ENCODE data around the gene TBC1D9B.
"Not testable (repeated sequence)": the region's sequence is repeated elsewhere in the genome, so short reads cannot be mapped to it uniquely, and the experiment has no call there.

Gene TBC1D9B

DNA sequence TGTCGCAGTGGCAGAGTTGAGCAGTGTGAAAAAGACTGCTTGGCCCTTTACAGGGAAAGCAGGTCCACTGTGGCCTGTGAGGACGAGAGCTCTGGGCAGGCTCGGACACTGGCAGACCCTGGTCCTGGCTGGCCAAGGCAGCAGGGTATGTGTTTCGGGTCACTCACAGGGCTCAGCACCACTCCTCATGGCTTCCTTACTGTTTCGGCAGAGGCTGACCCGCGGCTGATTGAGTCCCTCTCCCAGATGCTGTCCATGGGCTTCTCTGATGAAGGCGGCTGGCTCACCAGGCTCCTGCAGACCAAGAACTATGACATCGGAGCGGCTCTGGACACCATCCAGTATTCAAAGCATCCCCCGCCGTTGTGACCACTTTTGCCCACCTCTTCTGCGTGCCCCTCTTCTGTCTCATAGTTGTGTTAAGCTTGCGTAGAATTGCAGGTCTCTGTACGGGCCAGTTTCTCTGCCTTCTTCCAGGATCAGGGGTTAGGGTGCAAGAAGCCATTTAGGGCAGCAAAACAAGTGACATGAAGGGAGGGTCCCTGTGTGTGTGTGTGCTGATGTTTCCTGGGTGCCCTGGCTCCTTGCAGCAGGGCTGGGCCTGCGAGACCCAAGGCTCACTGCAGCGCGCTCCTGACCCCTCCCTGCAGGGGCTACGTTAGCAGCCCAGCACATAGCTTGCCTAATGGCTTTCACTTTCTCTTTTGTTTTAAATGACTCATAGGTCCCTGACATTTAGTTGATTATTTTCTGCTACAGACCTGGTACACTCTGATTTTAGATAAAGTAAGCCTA lies 71.3 kb downstream of the TBC1D9B start:
- peak; percentile 45 to 60 for DNase-seq

DNA sequence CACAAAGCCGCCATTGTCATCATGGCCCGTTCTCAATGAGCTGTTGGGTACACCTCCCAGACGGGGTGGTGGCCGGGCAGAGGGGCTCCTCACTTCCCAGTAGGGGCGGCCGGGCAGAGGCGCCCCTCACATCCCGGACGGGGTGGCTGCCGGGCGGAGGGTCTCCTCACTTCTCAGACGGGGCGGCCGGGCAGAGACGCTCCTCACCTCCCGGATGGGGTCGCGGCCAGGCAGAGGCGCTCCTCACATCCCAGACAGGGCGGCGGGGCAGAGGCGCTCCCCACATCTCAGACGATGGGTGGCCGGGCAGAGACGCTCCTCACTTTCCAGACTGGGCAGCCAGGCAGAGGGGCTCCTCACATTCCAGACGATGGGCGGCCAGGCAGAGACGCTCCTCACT lies 72.8 kb downstream of the TBC1D9B start:
- DNase-seq, result not testable (repeated sequence)

DNA sequence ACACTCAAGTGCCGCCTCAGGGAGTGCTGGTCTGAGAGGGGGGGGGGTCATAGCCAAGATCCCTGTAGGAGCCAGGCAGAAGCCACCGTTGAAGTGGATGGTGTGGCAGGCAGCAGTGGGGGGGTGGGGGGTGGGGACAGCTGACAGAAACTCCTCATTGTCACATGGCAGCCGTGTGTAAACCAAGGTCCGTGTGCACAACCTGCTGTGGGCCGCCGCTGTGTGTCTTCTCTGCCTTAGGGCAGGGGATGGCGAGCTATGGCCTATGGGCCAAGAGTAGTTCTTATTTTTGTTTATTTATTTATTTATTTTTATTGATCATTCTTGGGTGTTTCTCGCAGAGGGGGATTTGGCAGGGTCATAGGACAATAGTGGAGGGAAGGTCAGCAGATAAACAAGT lies 73.6 kb downstream of the TBC1D9B start:
- no peak for DNase-seq

DNA sequence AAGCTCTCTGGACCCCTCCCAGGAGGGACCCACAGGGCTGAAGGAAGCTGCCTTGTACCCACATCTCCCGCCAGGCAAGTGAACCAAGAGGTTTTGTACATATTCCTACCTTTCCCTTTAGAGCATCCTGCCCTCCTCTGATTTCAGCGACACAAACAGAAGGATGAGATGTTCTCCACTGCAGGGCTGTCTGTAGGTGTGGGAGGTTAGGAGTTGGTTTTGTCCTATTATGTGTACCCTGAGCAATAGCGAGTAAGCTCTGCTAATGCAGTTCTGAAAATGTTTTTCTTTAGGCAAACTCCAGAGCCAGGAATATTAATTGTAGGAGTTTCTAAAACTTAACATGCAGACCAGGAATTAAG lies 74.0 kb downstream of the TBC1D9B start:
- DNase-seq, result no peak

DNA sequence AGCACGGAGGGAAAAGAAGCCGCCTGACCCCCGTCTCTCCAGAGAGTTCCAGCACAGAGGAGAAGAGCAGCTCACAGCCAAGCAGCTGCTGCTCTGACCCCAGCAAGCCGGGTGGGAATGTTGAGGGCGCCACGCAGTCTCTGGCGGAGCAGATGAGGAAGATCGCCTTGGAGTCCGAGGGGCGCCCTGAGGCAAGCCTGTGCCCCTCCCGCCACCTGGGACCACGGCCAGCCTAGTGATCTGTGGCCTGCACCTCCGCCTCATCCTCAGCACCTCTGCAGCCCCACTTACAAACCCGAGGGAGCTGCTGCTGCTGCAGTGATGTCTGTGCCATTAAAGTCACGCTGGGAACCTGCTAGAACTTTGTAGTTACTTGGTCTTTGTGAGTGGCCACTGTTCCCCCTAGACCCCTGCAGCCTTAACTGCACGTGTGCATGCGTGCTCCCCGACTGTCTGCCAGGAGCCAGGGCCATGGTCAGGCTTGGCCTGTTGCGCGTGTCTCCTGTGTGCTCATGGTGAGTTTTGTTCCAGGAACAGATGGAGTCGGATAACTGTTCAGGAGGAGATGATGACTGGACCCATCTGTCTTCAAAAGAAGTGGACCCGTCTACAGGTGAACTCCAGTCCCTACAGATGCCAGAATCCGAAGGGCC lies 74.5 kb downstream of the TBC1D9B start:
- DNase-seq, result no peak

DNA sequence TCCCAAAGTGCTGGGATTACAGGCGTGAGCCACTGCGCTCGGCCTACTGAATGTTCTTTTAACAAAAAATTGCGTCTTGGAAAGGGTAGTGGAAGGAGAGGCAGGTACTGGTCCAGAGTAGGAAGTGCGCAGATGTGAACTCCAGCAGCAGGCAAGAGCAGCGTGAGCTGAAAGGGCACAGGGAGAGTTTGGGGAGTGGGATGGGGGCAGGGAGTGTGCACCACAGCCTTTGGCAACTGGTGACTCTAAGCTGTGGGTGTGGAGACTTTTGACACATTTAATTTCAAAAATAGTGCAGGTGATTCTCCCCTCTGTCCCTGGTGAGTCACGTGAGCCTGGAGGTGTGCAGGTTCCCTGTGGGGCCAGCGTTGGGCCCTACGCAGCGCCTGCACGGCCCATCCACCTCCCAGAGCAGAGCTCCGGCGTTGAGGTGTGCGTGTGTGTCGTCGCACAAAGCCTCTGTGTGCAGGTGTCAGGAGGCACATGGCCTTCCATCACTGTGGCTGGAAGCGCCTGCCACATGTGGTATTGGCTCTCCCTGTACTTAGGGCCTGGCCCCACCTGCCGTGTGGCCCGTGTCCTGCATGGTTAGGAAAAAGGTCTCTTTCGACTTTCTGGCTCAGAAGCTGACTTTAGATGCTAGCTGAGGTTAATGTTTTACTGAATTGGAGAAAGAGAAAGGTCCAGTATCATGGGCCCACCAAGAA lies 75.5 kb downstream of the TBC1D9B start:
- DNase-seq, result no peak

DNA sequence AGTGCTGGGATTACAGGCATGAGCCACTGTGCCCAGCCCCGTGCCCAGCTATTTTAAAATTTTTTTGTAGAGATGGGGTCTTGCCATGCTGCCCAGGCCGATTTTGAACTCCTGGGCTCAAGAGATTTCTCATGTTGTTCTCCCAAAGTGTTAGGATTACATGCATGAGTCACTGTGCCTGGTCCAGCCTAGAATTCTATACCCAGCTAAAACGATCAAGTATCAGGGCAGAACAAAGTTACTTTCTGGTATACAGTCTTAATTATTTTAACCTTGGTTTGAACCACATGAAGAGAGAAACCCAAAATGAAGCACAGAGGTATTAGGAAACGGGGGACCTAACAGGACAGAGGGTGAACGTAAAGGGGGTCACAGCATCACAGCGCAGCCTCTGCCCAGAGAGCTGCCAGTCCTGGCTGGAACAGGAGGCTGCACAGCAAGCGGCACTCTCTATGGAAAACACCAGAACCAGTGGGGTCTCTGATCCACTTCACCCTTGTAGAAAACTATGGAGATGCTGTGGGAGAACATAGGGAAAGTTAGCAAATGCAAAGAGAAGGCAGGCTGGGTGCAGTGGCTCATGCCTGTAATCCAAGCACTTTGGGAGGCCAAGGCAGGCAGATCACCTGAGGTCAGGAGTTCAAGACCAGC lies 76.8 kb downstream of the TBC1D9B start:
- DNase-seq, result no peak

DNA sequence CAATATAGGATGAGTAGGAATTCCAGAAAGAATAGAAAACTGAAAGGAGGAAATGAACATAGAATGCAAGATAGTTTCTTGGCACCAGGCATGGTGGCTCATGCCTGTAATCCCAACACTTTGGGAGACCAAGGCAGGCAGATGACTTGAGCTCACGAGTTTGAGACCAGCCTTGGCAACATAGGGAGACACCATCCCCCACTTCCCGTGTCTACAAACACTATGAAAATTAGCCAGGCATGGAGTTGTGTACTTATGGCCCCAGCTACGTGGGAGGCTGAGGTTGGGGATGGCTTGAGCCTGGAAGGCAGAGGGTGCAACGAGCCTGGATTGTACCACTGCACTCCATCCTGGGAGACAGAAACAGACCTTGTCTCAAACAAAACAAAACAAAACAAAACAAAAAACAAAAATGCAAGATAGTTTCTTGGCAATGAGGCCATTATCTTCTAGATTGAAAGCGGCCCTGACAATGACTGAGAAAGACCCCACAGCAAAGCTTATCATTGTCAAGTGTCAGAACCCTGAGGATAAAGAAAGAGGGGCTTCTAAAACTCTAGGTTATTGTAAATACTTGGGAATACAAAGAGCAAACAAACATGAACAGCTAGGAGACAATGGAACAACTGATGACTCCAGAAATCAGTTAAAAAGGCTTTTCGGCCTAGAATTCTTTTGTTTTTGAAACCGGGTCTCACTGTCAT lies 77.8 kb downstream of the TBC1D9B start:
- DNase-seq, result no peak

DNA sequence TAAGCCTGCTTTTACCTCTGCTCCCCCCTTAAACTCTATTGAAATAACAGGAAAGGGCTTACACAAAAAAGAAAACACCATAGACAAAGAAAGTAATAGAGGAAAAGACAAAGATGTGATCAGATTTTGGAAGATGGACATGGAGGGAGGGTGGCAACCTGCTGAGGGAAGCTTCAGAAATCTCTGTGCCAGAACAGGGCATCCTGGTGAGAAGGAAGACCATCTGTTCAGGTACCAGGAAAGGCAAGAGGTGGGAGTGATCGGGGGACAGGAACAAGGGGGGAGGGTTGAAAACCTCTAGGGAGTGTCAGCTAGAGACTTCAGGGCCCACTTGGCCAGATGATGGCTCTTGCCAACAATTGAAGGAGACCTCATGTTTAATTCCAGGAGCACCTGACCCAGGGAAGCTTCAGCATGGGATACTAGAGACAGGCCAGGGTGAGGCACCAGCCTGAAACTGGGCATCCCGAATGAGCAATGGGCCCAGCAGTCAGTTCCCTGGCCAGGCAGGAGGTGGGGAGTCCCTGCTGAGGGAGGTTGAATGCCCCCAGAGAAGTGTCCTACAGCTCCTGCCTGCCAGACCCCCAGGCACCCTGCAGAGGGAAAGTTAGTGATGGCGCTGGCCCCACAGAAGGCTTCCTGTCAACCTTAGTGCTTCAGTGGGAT lies 78.8 kb downstream of the TBC1D9B start:
- no peak for DNase-seq

DNA sequence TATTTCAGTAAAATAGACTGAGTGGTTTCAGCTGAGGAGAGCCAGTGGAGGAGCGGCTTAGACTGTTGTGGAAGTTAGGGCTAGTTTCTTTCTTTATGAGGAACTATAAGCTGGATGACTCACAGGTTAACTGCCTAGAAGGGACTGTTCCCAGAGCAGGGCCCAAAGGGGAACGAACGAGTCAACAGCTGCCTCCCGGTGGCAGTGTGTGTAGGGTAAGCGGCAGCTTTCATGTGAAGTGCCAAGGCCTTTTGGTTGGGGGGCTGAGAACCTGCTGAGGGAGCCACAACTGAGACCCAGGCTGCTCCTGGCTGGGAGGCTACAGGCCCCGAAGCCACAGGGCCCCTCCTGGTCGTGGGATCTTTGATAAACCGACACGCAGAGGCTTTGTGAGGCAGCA lies 80.0 kb downstream of the TBC1D9B start:
- DNase-seq, result peak; percentile 63 to 67

DNA sequence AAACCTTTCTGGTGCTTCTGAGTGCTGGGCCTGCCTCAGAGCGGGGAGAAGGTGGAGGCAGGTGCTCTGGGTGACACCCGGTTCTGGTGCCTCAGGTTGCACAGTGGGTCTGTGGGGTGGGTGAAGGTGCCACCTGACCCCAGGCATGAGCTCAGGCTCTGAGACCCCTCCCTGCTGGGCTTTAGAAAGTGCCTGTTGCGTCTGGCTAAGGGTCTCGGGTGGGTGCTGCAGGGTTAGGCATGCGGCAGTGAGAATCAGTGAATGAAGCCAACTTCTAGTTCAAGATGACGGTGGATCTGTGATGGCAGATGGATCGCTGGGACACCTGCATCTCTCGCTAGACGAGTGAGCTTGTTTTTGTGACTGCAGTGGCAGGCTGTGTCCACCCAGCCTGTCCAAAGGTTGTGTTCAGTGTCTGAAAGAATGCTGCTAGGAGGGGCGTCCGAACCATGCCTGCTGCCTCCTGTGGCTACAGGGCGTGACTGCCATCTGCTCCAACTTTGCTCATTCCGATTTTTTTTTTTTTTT lies 82.0 kb downstream of the TBC1D9B start:
- DNase-seq, result no peak

DNA sequence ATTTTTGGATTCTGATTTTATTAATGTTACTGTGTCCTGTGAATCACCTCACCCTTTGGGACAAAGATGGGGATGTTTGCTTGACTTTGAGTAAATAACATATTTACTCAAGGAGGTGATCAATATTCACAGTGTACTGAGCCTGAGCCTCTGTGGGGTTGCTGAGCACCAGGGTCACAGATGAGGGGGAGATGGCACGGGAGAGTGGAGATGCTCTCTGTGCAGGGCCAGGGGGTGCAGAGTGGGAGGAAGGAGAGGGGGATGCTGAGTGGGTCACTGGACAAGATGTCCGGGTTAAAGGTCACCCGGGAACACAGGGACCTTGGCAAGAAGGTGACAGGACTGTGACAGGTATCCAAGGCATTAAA lies 83.0 kb downstream of the TBC1D9B start:
- DNase-seq, result no peak

DNA sequence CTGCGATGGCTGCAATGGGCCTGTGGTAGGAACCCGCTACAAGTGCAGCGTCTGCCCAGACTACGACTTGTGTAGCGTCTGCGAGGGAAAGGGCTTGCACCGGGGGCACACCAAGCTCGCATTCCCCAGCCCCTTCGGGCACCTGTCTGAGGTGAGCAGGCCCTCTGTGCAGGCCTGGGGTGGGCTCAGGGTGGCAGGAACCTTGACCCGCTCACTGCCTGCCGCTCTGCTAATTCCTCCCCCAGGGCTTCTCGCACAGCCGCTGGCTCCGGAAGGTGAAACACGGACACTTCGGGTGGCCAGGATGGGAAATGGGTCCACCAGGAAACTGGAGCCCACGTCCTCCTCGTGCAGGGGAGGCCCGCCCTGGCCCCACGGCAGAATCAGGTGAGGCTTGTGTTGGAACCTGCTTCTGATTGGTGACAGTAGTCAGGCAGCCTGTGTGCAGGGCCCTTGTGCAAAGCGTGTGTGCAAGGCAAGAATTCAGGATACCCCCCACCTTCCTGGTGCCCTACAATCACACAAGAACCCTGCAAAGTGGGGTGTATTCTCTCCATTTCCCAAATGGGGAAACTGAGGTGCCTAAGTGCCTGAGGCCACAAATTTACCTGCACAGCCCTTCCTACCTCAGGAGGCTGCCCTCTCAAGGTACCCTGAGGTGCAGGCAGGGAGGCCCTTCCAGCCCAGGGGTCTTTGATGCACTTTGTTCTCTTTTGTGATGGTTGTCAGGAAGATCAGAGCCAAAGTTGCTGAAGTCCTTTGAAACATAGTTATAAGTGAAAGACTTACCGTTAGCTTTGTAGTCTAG lies 83.6 kb downstream of the TBC1D9B start:
- DNase-seq, result no peak

DNA sequence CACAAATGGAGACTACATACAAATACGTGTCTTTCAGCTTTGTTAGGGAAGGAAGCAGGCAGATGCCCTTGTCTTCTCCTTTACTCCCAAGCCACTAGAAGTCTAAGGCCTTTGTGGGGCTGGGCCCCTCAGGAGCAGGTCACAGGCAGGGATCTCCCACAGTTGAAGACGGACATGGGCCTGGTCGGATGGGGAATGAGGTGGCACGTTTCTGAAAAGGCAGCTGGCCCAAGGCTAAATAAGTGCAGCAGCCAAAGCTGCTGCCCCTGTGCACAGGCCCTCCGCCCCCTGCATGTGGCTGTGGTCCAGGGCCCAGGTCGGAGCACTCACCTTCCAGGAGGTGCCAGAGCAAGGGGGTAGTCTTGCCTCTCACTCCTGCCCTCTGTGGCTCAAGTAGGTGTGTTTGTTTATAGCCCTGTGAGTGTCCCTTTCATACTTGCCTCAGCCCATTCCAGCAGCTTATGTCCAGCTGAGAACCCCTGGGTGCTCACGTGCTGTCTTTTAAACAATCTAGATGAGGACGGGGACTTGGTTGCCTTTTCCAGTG lies 85.2 kb downstream of the TBC1D9B start:
- no peak for DNase-seq

DNA sequence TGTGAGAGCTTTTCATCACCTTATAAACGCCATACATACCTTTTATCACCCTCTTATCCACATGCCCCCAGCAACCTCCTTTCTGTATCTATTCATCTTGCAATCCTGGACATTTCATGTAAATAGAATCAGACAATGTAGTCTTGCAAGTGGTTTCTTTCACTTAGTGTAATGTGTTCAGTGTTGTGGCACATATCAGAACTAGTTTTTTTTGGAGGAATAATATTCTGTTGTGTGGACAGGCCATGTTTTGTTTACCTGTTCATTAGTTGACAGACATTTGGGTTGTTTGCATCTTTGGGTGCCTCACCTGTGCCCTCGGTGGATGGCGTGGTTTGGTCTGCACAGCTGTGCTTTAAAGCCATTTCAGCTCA lies 85.7 kb downstream of the TBC1D9B start:
- no peak for DNase-seq

DNA sequence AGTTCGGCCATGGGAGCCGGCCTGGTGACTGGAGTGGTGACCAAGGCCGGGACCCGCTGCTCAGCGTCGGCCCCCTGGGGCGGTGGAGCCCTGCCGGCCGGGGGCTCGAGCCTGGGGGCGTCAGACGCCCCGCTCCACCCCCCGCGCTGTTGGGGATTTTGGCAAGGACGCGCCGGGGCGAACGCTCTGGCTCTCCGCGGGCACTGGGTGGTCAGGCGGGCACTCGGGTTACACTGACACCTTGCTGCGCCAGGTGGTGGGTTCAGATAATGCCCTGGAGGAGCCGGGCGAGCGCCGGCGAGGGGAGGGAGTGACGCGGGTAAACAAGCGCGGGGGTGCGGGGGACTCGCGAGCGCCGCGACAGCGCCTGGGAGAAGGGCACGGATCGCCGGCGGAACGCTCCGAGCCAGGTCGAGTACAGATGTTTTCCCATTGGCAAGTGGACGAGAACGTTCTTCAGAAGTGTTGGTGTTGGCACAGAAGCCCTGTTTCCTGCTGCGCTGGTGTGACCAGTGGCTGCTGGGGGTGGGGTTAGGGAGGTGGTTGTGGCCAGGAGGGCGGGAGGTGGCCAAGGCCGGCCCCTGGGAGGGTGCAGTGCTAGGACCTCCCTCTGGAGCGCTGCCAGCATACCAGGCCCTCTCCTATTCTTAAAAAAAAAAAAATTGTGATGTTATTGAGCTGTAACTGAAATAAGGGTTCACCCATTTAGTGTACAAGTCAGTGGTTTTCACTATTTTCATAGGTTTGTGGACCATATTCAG lies 86.2 kb downstream of the TBC1D9B start:
- DNase-seq, result peak; percentile 88 to 92

DNA sequence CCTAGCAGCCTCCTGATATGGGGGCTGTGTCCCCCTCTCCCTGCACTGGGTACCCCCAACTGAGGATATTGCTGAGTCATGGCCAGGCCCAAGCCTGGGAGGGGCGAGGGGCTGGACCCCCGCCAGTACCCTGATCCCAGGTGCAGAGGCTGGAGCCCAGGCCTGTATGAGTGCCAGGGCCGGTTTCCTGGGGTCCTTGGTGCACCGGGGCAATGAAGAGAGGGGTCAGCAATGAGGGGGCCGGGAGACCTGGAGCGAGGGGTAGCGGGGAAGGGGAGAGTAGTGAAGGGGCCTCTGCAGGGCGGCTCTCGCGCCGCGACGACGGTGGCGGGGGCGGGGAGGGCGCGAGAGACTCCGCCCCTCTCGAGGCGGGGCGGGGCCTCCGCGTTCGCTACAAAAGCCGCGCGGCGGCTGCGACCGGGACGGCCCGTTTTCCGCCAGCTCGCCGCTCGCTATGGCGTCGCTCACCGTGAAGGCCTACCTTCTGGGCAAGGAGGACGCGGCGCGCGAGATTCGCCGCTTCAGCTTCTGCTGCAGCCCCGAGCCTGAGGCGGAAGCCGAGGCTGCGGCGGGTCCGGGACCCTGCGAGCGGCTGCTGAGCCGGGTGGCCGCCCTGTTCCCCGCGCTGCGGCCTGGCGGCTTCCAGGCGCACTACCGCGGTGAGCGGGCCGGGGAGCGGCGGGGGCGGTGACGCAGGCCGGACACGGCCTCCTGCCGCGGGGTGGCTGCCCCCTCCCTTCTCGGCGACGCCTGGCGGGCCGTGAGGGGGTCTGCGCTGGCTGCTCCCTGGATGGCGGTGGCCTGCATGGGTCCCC lies 87.0 kb downstream of the TBC1D9B start, which contains the start of gene SQSTM1:
Gene SQSTM1 (plus strand): TSS at position 423 of the 815 bp plus-strand sequence. CDS start 32 bp downstream, at position 455.
- DNase-seq, result peak; percentile 77 to 81

DNA sequence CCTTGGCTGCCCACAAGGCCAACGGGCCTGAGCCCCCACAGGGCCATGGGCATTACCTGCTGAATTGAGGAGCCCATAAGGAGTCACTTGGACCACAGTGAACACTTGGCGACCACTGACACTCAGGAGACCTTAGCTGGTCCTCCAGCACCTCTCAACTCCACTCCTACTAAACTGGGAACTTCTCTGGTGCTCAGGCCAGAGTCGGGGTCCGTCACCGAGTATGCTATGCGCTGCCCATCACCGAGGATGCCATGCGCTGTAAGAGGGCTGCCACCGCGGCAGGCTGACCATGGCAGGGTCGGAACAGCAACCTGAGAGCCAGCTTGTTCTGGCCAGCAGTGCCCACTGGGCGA lies 87.6 kb downstream of the TBC1D9B start:
- DNase-seq, result no peak

Measured in activated CD4-positive, alpha-beta T cell treated with anti-CD3 and anti-CD28 coated beads, Interleukin-2, amount 50 U/mL, for 48 hours (primary cell).